NT2/D1 (cell line): ENCODE results near the gene CASP10.

Experiments used
- SUZ12 ChIP-seq: IDR thresholded peaks from 2 replicates; pipeline ENCODE4 v1.6.1; 2011; ENCODE audit not compliant: insufficient read length, insufficient read depth; ENCODE audit errors: extremely low read depth
- YY1 ChIP-seq: IDR thresholded peaks from 2 replicates; pipeline ENCODE4 v1.6.1; 2011; ENCODE audit not compliant: insufficient read length, insufficient read depth
- ZNF274 ChIP-seq: IDR thresholded peaks from 2 replicates; pipeline ENCODE4 v1.6.1; 2011; ENCODE audit warnings: mild to moderate bottlenecking, low read depth, low read length

GRCh38 chr2:201183365-201183727 is 405 bp downstream of the CASP10 start:
- TF ChIP-seq SUZ12 = no peak
- no peak for TF ChIP-seq YY1
- TF ChIP-seq ZNF274 = no peak
